Right lobe of liver (tissue), 6 donors: ENCODE measurements around the gene CCDC33. TPM values are rescaled to one million over a fixed set of nuclear protein-coding genes. Genes with fewer than 3 reads are reported as not detected.

ENCODE experiments used
- ATAC-seq, 4 donors: fragments of 200-7000 bp; cut with Tn5 transposase; one replicate each; pipeline ENCODE4 v1.9.1; 2020; ENCODE audit warnings: mild to moderate bottlenecking in 4 of 4, moderate library complexity in 4 of 4
- DNase-seq, 3 donors: peaks; one replicate each; pipeline ENCODE4 v3.0.0-alpha.2; 2020
- H3K27ac ChIP-seq, 3 donors: fragments of 200-600 bp; one replicate each; pipeline ENCODE4 v1.8.0; 2022
- H3K27me3 ChIP-seq, 2 donors: fragments of 200-600 bp; one replicate each; pipeline ENCODE4 v1.8.0; 2022
- H3K36me3 ChIP-seq, 4 donors: fragments of 200-600 bp; sonication (generic) in 1 of 4; one replicate each; pipeline versions ENCODE4 v1.5.1 to v1.8.0; 2017 to 2022; ENCODE audit warnings: control low read depth in 1 of 4
- H3K4me1 ChIP-seq, 4 donors: fragments of 200-600 bp; sonication (generic) in 1 of 4; one replicate each; pipeline versions ENCODE4 v1.5.1 to v1.8.0; 2017 to 2022; ENCODE audit warnings: control low read depth in 1 of 4
- H3K4me3 ChIP-seq, 3 donors: fragments of 200-600 bp; one replicate each; pipeline ENCODE4 v1.8.0; 2022
- H3K9me3 ChIP-seq, 4 donors: fragments of 200-600 bp; sonication (generic) in 1 of 4; one replicate each; pipeline versions ENCODE4 v1.5.1 to v1.8.0; 2017 to 2022; ENCODE audit warnings: control low read depth in 1 of 4
- POLR2A ChIP-seq: fragments of 450-650 bp; IDR thresholded peaks from one replicate; pipeline ENCODE4 v1.6.1; 2017; ENCODE audit warnings: antibody characterized with exemption, mild to moderate bottlenecking
- WGBS: methylation state at CpG from one replicate; pipeline ENCODE4 v1.1.6; 2018; ENCODE audit warnings: low coverage, low lambda C conversion rate; ENCODE audit not compliant: insufficient coverage; ENCODE audit errors: missing lambda C conversion rate; 5-methylcytosine and 5-hydroxymethylcytosine counted together
- intact Hi-C, 2 donors: fragments of 100-400 bp; cut with DNase I; formaldehyde crosslinking; loops; one replicate each; pipeline versions ENCODE4 v1.11.2 to v1.14.1; 2022
- total RNA-seq, 6 experiments: library from RNA; depleted of rRNA in 2 of 6; stranded (reverse); fragments of >200 nt in 2 of 6; fragmentation: NEBNext Ultra II Directional in 3 of 6; extraction: Animal tissue kit (Norgen Biotek cat#: 25700) in 3 of 6; gene quantifications; one replicate each; pipeline versions ENCODE4 v1.1.0 to v1.2.4, GENCODE V29; 2016 to 2023
- TF ChIP-seq, protein P1 (sequence below), 4 donors: fragments of 200-600 bp in 3 of 4; fragments of 450-650 bp in 1 of 4; IDR thresholded peaks; one replicate each; pipeline versions ENCODE4 v1.5.1 to v1.8.0; 2016 to 2022; ENCODE audit warnings: antibody characterized with exemption in 4 of 4, mild to moderate bottlenecking in 2 of 4
- donor health status: DM: no; HTN: yes; CAD: no.
- donor health status: DM: no; HTN: no; CAD: no.
- donor health status: DM: no; HTN: no; CAD: no.
- donor health status: DM: no; HTN: yes; CAD: no.
- donor health status: DM: no; HTN: yes; CAD: no.

The CCDC33 gene
- total RNA-seq, 6 experiments from 2014 or later, result not detected

GRCh38 chr15:74257105-74257504 lies 21.0 kb downstream of the CCDC33 start:
- no peaks in the 10 kb centered on the region for H3K36me3 ChIP-seq
- 69% methylated on average over 3 of the region's 6 CpGs for WGBS
- TF ChIP-seq, protein P1, sequence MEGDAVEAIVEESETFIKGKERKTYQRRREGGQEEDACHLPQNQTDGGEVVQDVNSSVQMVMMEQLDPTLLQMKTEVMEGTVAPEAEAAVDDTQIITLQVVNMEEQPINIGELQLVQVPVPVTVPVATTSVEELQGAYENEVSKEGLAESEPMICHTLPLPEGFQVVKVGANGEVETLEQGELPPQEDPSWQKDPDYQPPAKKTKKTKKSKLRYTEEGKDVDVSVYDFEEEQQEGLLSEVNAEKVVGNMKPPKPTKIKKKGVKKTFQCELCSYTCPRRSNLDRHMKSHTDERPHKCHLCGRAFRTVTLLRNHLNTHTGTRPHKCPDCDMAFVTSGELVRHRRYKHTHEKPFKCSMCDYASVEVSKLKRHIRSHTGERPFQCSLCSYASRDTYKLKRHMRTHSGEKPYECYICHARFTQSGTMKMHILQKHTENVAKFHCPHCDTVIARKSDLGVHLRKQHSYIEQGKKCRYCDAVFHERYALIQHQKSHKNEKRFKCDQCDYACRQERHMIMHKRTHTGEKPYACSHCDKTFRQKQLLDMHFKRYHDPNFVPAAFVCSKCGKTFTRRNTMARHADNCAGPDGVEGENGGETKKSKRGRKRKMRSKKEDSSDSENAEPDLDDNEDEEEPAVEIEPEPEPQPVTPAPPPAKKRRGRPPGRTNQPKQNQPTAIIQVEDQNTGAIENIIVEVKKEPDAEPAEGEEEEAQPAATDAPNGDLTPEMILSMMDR (IDR thresholded peaks at IDR 0.05), result no peak
- no peak for TF ChIP-seq POLR2A
- intact Hi-C loops, result no loop called here
- H3K4me3 ChIP-seq, result no peak overlapping the region
- H3K9me3 ChIP-seq, result no peaks in the 10 kb centered on the region
- ATAC-seq (no peak), DNase-seq (no peak)
- H3K4me1 ChIP-seq, result no peaks in the 10 kb centered on the region
- H3K27ac ChIP-seq, result no peak overlapping the region
- H3K27me3 ChIP-seq, result no peaks in the 10 kb centered on the region

DNA sequence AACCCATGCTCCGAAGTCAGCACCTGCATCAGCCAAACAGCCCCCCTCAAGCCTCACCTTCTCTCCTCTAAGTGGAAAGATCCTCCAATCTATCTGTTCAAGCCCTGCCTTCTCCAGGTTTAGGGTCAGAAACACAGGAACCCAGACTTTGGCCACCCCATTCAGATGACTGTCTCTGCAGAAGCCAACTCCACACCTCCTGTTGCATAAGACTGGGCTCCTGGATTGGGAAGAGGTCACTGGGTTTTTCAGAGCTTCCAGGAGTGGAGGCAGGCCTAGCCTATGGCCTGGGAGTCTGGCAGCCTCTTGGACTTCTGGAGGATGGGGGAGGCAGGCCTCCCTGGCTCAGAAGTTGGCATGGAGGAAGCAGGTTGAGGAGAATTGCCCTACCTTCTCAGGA lies 21.5 kb downstream of the CCDC33 start:
- H3K4me3 ChIP-seq, result no peak overlapping the region
- ATAC-seq, result peak in 1 of 4 donors; percentile 91
- intact Hi-C loops, result no loop called here
- no peaks in the 10 kb centered on the region for H3K9me3 ChIP-seq
- no peak overlapping the region for H3K27ac ChIP-seq
- TF ChIP-seq, protein P1 (IDR thresholded peaks at IDR 0.05), result no peak
- no peak for TF ChIP-seq POLR2A
- no peaks in the 10 kb centered on the region for H3K4me1 ChIP-seq
- DNase-seq, result peak in 1 of 3 donors; percentile 56
- H3K27me3 ChIP-seq, result no peaks in the 10 kb centered on the region
- H3K36me3 ChIP-seq, result no peaks in the 10 kb centered on the region
- 67% methylated on average over 1 of the region's 1 CpG for WGBS

GRCh38 chr15:74258456-74259291 lies 22.5 kb downstream of the CCDC33 start:
- H3K4me1 ChIP-seq, result no peaks in the 10 kb centered on the region
- H3K4me3 ChIP-seq, result no peak overlapping the region
- no peak overlapping the region for H3K27ac ChIP-seq
- H3K9me3 ChIP-seq, result no peaks in the 10 kb centered on the region
- TF ChIP-seq, protein P1 (IDR thresholded peaks at IDR 0.05), result no peak
- no peak for TF ChIP-seq POLR2A
- no peaks in the 10 kb centered on the region for H3K27me3 ChIP-seq
- ATAC-seq (no peak), DNase-seq (no peak)
- intact Hi-C loops, result no loop called here
- H3K36me3 ChIP-seq, result no peaks in the 10 kb centered on the region
- 32% methylated on average over 4 of the region's 7 CpGs for WGBS

- TF ChIP-seq, protein P1 (IDR thresholded peaks at IDR 0.05), result no peak
- no peak for TF ChIP-seq POLR2A
- no peaks in the 10 kb centered on the region for H3K36me3 ChIP-seq
- 40% methylated on average over 2 of the region's 5 CpGs for WGBS
- no peak overlapping the region for H3K4me3 ChIP-seq
- H3K4me1 ChIP-seq, result no peaks in the 10 kb centered on the region
- no peaks in the 10 kb centered on the region for H3K27me3 ChIP-seq
- no peaks in the 10 kb centered on the region for H3K9me3 ChIP-seq
- ATAC-seq (no peak), DNase-seq (no peak)
- intact Hi-C loops, result no loop called here
- no peak overlapping the region for H3K27ac ChIP-seq
Measured at GRCh38 chr15:74259292-74259648, 23.1 kb downstream of the CCDC33 start.
